HT-29 (cell line): ENCODE results near the gene KCTD7. TPM values are rescaled to one million over a fixed set of nuclear protein-coding genes. Genes with fewer than 3 reads are reported as not detected.
"Not testable (repeated sequence)": the region's sequence is repeated elsewhere in the genome, so short reads cannot be mapped to it uniquely, and the experiment has no call there.

Experiments
- DNase-seq: peaks from one replicate; pipeline ENCODE4 v3.0.0-alpha.2; 2015; ENCODE audit warnings: low spot score
- total RNA-seq: library from RNA; depleted of rRNA; stranded (reverse); fragments of >200 nt; shearing (Covaris generic); gene quantifications from 2 replicates; pipeline ENCODE4 v1.2.3, GENCODE V29; 2014; rRNA removed

Gene KCTD7
- total RNA-seq = 16.3 and 20.8 TPM in 2 replicates

DNA sequence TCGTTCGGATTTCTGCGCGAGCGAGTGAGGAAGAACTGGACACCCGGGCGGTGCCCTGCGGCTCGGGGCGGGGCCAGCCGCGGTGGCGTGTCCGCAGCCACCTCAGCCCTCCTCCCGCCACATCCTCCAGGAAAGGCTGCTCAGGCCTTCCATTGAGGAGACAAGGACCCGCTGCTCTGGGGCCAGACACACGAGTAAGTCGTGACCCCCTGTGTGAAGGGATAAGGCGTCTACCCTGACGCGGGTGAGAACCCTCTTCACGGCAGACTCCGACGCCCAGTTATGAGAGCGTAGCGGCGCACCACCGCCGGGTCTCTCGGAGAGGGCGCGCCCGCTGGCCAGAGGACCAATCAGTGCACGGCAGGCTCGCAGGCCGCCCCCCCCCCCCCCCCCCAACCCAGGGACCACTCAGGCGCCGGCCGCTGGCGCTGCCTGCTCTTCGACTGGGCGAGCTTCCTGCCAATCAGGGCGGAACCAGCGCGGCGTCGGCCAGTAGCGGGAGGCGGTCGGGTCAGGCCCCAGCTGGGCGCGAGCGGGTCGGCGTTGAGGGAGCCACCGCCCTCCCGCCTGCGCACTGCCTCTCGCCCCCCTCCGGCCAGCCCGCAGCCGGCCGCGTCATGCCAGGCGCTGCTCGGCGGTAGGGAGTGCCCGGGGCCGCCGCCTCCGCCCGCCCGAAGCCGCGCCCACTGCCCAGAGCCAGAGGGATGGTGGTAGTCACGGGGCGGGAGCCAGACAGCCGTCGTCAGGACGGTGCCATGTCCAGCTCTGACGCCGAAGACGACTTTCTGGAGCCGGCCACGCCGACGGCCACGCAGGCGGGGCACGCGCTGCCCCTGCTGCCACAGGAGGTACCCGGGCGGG, at the start of gene KCTD7:
TSS of gene KCTD7 (plus strand) at position 521 of the 861 bp plus-strand sequence. CDS start at position 705, 184 bp downstream.
- DNase-seq = peak; percentile 98

DNA sequence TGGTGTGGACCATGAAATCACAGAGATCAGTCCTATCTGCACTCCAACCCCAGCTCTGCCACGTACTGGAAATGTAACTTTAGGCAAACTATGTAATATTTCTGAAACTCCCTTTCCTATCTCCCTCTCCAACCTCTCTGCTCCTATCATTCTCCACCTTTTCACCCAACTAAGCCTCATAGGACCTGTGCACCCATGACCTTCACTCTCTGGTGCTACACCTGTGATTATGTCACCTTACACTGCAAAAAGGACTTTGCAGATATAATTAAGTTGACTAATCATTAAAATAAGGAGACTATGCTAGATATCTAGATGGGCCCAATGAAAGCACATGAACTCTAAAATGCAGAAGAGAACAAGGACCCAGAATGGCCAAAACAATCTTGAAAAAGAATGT, 48.3 kb upstream of the KCTD7 start:
- DNase-seq = not testable (repeated sequence)

GRCh38 chr7:66582816-66583489, 45.7 kb upstream of the KCTD7 start:
- DNase-seq = not testable (repeated sequence)

GRCh38 chr7:66583490-66584110, 45.1 kb upstream of the KCTD7 start:
- no peak for DNase-seq

- DNase-seq = no peak
These were observed 42.5 kb upstream of the KCTD7 start for GRCh38 chr7:66586181-66586580.

DNA sequence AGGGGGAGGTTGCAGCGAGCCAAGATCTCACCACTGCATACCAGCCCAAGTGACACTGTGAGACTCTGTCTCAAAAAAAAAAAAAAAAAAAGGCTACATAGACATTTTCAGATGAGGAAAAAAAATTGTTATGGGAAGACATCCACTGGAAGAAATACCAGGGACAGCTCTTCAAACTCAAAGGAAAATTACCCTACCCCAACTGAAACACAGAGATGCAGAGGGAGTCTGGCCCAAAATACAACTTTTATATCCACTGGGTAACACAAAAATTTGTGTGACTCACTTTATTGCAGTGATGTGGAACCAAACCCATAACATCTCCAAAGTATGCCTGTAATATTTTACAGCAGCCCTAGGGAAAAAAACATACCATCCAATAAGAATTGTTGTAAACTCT, 40.5 kb upstream of the KCTD7 start:
- DNase-seq = not testable (repeated sequence)

- not testable (repeated sequence) for DNase-seq
These were observed 39.7 kb upstream of the KCTD7 start for GRCh38 chr7:66588856-66589570.

- not testable (repeated sequence) for DNase-seq
These were observed 38.2 kb upstream of the KCTD7 start for GRCh38 chr7:66590302-66591057.

- peak; percentile 28 for DNase-seq
These were observed 37.5 kb upstream of the KCTD7 start for GRCh38 chr7:66591058-66591798.

- DNase-seq = peak; percentile 97
These were observed 36.7 kb upstream of the KCTD7 start for GRCh38 chr7:66591799-66592596.

DNA sequence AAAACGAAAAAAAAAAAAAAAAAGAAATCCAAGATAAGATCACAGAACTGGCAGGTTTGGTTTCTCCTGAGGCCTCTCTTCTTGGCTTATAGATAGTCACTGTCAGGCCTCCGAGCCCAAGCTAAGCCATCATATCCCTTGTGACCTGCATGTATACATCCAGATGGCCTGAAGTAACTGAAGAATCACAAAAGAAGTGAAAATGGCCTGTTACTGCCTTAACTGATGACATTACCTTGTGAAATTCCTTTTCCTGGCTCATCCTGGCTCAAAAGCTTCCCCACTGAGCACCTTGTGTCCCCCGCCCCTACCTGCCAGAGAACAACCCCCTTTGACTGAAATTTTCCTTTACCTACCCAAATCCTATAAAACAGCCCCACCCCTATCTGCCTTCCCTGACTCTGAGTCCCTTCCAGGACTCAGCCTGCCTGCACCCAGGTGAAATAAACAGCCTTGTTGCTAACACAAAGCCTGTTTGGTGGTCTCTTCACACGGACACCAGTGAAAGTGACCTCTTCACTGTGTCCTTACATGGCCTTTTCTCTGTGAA, 36.0 kb upstream of the KCTD7 start:
- DNase-seq = not testable (repeated sequence)

GRCh38 chr7:66594082-66594481, 34.6 kb upstream of the KCTD7 start:
- DNase-seq = not testable (repeated sequence)

- DNase-seq = no peak
These were observed 31.2 kb upstream of the KCTD7 start for GRCh38 chr7:66597461-66597860.

GRCh38 chr7:66602159-66602558, 26.5 kb upstream of the KCTD7 start:
- no peak for DNase-seq

GRCh38 chr7:66604198-66604597, 24.5 kb upstream of the KCTD7 start:
- DNase-seq = no peak

- not testable (repeated sequence) for DNase-seq
These were observed 22.0 kb upstream of the KCTD7 start for GRCh38 chr7:66606540-66607291.

- no peak for DNase-seq
These were observed 19.5 kb upstream of the KCTD7 start for GRCh38 chr7:66609176-66609575.

DNA sequence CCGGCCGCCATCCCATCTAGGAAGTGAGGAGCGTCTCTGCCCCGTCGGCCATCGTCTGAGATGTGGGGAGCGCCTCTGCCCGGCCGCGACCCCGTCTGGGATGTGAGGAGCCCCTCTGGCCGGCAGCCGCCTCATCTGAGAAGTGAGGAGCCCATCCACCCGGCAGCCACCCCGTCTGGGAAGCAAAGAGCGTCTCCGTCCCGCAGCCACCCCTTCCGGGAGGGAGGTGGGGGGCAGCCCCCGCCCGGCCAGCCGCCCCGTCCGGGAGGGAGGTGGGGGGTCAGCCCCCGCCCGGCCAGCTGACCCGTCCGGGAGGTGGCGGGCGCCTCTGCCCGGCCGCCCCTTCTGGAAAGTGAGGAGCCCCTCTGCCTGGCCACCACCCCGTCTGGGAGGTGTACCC, 14.1 kb upstream of the KCTD7 start:
- not testable (repeated sequence) for DNase-seq
